Lower lobe of right lung (tissue), 2 donors: ENCODE data around the gene IKZF1. TPM values are rescaled to one million over a fixed set of nuclear protein-coding genes. Genes with fewer than 3 reads are reported as not detected.

Experiments
- ATAC-seq, 2 donors: fragments of 200-7000 bp; cut with Tn5 transposase; one replicate each; pipeline ENCODE4 v1.9.1; 2020 to 2022; ENCODE audit warnings: mild to moderate bottlenecking in 2 of 2, moderate library complexity in 2 of 2
- DNase-seq: peaks from one replicate; pipeline ENCODE4 v3.0.0-alpha.2; 2020
- H3K27ac ChIP-seq: fragments of 200-600 bp; one replicate; pipeline ENCODE4 v1.8.0; 2022
- H3K27me3 ChIP-seq: fragments of 200-600 bp; one replicate; pipeline ENCODE4 v1.8.0; 2022; ENCODE audit warnings: low read depth
- H3K36me3 ChIP-seq: fragments of 200-600 bp; one replicate; pipeline ENCODE4 v1.8.0; 2022; ENCODE audit warnings: mild to moderate bottlenecking
- H3K4me1 ChIP-seq: fragments of 200-600 bp; one replicate; pipeline ENCODE4 v1.8.0; 2022
- H3K4me3 ChIP-seq: fragments of 200-600 bp; one replicate; pipeline ENCODE4 v1.8.0; 2022; ENCODE audit warnings: mild to moderate bottlenecking
- H3K9me3 ChIP-seq: fragments of 200-600 bp; one replicate; pipeline ENCODE4 v1.8.0; 2022
- intact Hi-C: fragments of 100-400 bp; cut with DNase I; formaldehyde crosslinking; loops from one replicate; pipeline ENCODE4 v1.11.0; 2022
- total RNA-seq: library from RNA; stranded (reverse); fragmentation: NEBNext Ultra II Directional; extraction: Animal tissue kit (Norgen Biotek cat#: 25700); gene quantifications from one replicate; pipeline ENCODE4 v1.2.1, GENCODE V29; 2021
- TF ChIP-seq, protein P1 (sequence below): fragments of 200-600 bp; IDR thresholded peaks from one replicate; pipeline ENCODE4 v1.8.0; 2022; ENCODE audit warnings: antibody characterized with exemption, mild to moderate bottlenecking
- donor health status: DM: no; HTN: yes; CAD: no; lungs with severe emphysema.

The IKZF1 gene
- total RNA-seq, 1 donor from 2014 or later = 61.9 TPM

DNA sequence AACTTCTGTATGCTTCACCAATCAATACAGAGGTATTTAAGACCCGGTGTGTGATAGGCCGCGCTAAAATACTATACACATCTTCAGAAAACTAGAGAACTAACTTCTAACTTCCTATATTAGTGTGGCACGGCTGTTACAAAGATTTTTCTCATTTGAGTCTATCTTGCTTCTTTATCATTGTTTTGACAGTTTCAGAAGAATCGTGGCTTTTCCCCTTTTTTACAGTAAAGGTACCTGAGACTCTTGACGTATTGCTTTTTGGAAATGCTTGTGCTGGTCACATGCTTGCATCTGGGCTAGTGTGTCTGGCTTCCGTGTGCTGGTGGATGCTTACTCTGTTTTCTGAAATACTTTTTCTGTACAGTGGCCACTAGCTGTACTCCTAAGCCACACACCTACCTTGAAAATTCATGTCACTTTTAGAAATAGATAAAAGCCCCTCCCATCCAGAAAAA, 12.7 kb downstream of the IKZF1 start:
- TF ChIP-seq, protein P1, sequence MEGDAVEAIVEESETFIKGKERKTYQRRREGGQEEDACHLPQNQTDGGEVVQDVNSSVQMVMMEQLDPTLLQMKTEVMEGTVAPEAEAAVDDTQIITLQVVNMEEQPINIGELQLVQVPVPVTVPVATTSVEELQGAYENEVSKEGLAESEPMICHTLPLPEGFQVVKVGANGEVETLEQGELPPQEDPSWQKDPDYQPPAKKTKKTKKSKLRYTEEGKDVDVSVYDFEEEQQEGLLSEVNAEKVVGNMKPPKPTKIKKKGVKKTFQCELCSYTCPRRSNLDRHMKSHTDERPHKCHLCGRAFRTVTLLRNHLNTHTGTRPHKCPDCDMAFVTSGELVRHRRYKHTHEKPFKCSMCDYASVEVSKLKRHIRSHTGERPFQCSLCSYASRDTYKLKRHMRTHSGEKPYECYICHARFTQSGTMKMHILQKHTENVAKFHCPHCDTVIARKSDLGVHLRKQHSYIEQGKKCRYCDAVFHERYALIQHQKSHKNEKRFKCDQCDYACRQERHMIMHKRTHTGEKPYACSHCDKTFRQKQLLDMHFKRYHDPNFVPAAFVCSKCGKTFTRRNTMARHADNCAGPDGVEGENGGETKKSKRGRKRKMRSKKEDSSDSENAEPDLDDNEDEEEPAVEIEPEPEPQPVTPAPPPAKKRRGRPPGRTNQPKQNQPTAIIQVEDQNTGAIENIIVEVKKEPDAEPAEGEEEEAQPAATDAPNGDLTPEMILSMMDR = no peak
- Histone ChIP-seq H3K9me3 (no peaks in the 10 kb centered on the region), H3K27ac (no peak overlapping the region), H3K4me1 (peaks cover 31% of the 10 kb centered on the region), H3K36me3 (no peaks in the 10 kb centered on the region), H3K4me3 (no peak overlapping the region), H3K27me3 (no peaks in the 10 kb centered on the region)
- intact Hi-C loops = no loop called here
- DNase-seq = no peak
- ATAC-seq = peak; percentile 37 to 54

DNA sequence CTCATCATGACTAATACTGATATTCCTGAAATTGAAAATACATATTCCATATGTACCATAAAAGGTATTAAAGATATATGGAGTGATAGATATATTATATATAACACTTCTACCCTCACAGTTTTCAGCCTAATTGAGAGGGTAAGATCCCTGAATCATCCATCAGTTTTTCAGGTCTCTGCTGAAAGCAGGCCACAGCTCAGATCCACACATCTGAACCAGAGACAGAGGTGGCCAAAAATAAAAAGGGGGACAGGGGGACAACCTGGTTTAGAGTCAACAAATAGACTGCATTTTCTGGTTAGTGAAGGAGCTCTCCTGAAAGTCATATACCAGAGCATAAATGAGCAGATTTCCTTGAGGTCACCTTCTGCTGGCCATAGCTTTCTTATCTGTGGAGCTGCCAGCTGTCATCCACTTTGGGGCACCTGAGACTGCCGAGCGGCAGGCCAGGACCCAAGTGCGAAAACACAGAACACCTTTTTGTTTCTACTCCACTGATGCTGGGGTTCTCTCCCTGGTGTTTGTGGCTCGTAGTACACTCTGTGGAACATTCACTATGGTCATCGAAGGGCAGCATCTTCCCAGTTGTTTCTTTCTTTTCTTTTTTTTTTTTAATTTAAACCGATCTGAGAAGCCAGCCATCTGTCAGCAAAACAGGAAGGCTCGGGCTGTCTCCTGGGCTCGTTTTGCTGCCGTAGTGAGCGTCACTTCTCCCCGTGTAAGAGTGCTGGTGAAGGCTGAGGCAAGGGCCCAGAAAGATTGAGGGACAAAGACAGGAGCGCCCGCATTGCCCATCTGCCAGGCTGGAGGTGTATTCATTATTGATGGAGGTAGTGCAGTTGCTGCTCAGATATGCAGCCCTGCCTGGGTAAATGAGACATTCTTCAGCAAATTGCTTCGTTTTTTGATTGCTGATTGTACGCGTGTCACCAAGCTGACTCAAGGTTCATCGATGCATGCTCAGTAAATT, 13.5 kb downstream of the IKZF1 start:
- peak overlapping the region; percentile 7 for H3K27ac ChIP-seq
- DNase-seq = no peak
- H3K4me1 ChIP-seq = peaks cover 31% of the 10 kb centered on the region
- intact Hi-C loops = no loop called here
- no peak overlapping the region for H3K4me3 ChIP-seq
- TF ChIP-seq, protein P1 = no peak
- H3K9me3 ChIP-seq = no peaks in the 10 kb centered on the region
- no peaks in the 10 kb centered on the region for H3K36me3 ChIP-seq
- ATAC-seq = no peak
- no peaks in the 10 kb centered on the region for H3K27me3 ChIP-seq

DNA sequence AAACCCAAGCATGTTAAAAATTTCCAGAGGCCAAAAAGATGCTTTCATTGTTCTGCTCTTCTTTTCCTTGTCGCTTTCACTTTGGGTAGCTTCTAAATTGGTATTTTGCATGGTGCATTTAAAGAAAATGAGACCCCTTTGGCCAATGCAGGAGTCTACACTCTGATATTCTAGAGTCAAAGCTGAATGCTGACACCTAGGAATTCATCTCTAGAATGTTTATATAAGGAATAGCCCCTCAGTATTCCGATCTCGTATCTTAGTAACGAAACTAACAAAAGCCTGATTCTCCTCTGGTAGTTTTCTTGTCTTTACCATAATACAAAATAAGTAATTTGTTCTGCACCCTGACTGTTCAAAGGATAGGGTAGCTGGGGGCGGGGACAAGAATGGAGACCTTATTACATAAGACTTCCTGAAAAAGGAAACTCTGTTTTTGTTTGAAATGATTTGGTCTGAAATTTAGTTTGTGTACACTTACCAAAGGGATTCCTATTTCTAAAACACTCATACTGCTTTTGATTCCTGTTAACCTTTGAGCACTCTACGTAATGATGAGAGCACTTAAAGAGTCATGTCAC, 17.1 kb downstream of the IKZF1 start:
- no peak overlapping the region for H3K27ac ChIP-seq
- H3K36me3 ChIP-seq = no peaks in the 10 kb centered on the region
- intact Hi-C loops = no loop called here
- H3K9me3 ChIP-seq = no peaks in the 10 kb centered on the region
- peaks cover 11% of the 10 kb centered on the region for H3K4me1 ChIP-seq
- ATAC-seq = no peak
- H3K4me3 ChIP-seq = no peak overlapping the region
- TF ChIP-seq, protein P1 = no peak
- no peaks in the 10 kb centered on the region for H3K27me3 ChIP-seq
- no peak for DNase-seq

DNA sequence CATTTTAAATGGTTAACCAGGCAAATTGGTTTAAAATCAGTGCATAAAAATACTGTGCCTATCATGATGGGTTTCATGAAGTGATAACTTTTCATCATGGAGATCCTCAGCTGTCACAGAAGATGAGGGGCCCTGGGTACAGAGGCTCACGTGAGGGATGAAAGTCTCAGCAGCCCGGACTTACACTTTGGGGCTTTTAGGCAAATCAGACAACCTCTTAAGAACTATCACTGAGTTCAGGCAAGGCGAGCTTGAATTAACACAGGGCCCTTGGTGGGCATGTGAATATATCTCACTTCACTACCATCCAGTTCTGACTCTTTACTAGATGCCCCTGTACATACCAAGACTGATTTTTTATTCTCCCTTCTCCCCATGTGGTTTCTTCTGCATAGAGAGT, 19.6 kb downstream of the IKZF1 start:
- H3K9me3 ChIP-seq = no peaks in the 10 kb centered on the region
- H3K4me1 ChIP-seq = peaks cover 8% of the 10 kb centered on the region
- intact Hi-C loops = no loop called here
- DNase-seq (no peak), ATAC-seq (no peak)
- TF ChIP-seq, protein P1 = no peak
- peaks cover 9% of the 10 kb centered on the region for H3K36me3 ChIP-seq
- H3K4me3 ChIP-seq = no peak overlapping the region
- H3K27ac ChIP-seq = no peak overlapping the region
- H3K27me3 ChIP-seq = no peaks in the 10 kb centered on the region

DNA sequence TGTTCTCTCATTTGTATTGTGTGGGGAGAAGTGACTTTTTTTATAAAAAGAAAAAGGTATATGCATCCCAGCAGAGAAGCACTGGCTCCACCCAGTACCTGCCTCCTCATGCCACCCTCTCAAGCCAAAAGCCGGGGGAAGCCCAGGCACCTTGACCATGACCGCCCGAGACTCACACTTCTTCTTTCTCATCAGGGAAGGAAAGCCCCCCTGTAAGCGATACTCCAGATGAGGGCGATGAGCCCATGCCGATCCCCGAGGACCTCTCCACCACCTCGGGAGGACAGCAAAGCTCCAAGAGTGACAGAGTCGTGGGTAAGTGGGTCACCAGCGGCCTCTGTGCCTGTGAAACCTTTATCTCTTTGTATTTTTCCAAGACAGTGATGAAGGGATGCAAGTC, 22.9 kb downstream of the IKZF1 start:
- Histone ChIP-seq H3K36me3 (peaks cover 9% of the 10 kb centered on the region), H3K4me3 (no peak overlapping the region)
- intact Hi-C loops = no loop called here

More for the DNA sequence above, 22.9 kb downstream of the IKZF1 start:
- Histone ChIP-seq H3K9me3 (no peaks in the 10 kb centered on the region), H3K4me1 (peaks cover 24% of the 10 kb centered on the region), H3K27me3 (no peaks in the 10 kb centered on the region), H3K27ac (no peak overlapping the region)
- no peak for DNase-seq
- ATAC-seq = no peak
- TF ChIP-seq, protein P1 = no peak
